ENCODE results near the gene RREB1. TPM values are rescaled to one million over a fixed set of nuclear protein-coding genes. Genes with fewer than 3 reads are reported as not detected.

RREB1 gene
- total RNA-seq, 2 donors from 2014 or later = 58.4 to 71.0 TPM

- WGBS = 88% methylated on average over 4 of the region's 4 CpGs
- no peak for TF ChIP-seq POLR2A (IDR thresholded peaks at IDR 0.05)
- TF ChIP-seq POLR2AphosphoS5 (IDR thresholded peaks at IDR 0.05) = no peak
- TF ChIP-seq CTCF (IDR thresholded peaks at IDR 0.05) = no peak
- intact Hi-C loops (cut with DNase I) = no loop called here
- Histone ChIP-seq H3K9me3 (no peaks in the 10 kb centered on the region), H3K36me3 (peaks cover 7 to 9% of the 10 kb centered on the region in 2 donors), H3K27me3 (replicated peaks; ENCODE audit: insufficient read depth) (no peaks in the 10 kb centered on the region), H3K4me3 (no peak overlapping the region), H3K27ac (no peak overlapping the region), H3K4me1 (replicated peaks) (no peaks in the 10 kb centered on the region)
- no peak for DNase-seq (ENCODE audit: low spot score)
Measured at GRCh38 chr6:7185561-7185960, 77.8 kb downstream of the RREB1 start.

- Histone ChIP-seq H3K4me1 (replicated peaks) (no peaks in the 10 kb centered on the region), H3K9me3 (no peaks in the 10 kb centered on the region), H3K27me3 (replicated peaks; ENCODE audit: insufficient read depth) (no peaks in the 10 kb centered on the region), H3K4me3 (no peak overlapping the region), H3K27ac (no peak overlapping the region), H3K36me3 (peaks cover 0 to 9% of the 10 kb centered on the region in 2 donors)
- WGBS = 85% methylated on average over 5 of the region's 5 CpGs
- DNase-seq (ENCODE audit: low spot score) = no peak
- TF ChIP-seq CTCF (IDR thresholded peaks at IDR 0.05) (no peak), POLR2A (IDR thresholded peaks at IDR 0.05) (no peak), POLR2AphosphoS5 (IDR thresholded peaks at IDR 0.05) (no peak)
- intact Hi-C loops (cut with DNase I) = no loop called here
Measured at GRCh38 chr6:7188492-7188891, 80.7 kb downstream of the RREB1 start.

GRCh38 chr6:7189101-7189758 lies 81.5 kb downstream of the RREB1 start:
- WGBS = 96% methylated on average over 9 of the region's 9 CpGs
- Histone ChIP-seq H3K27me3 (replicated peaks; ENCODE audit: insufficient read depth) (no peaks in the 10 kb centered on the region), H3K36me3 (peaks cover 0 to 9% of the 10 kb centered on the region in 2 donors), H3K9me3 (no peaks in the 10 kb centered on the region), H3K4me1 (replicated peaks) (peaks cover under 1% of the 10 kb centered on the region), H3K27ac (no peak overlapping the region), H3K4me3 (no peak overlapping the region)
- intact Hi-C loops (cut with DNase I) = no loop called here
- DNase-seq (ENCODE audit: low spot score) = no peak
- TF ChIP-seq POLR2A (IDR thresholded peaks at IDR 0.05) (no peak), CTCF (IDR thresholded peaks at IDR 0.05) (no peak), POLR2AphosphoS5 (IDR thresholded peaks at IDR 0.05) (no peak)

- no peak overlapping the region for H3K4me3 ChIP-seq
- no peaks in the 10 kb centered on the region for H3K27me3 ChIP-seq (replicated peaks; ENCODE audit: insufficient read depth)
- peaks cover 0 to 9% of the 10 kb centered on the region in 2 donors for H3K36me3 ChIP-seq
- peaks cover 11% of the 10 kb centered on the region for H3K4me1 ChIP-seq (replicated peaks)
- no peaks in the 10 kb centered on the region for H3K9me3 ChIP-seq
- 97% methylated on average over 2 of the region's 2 CpGs for WGBS
- H3K27ac ChIP-seq = no peak overlapping the region
- TF ChIP-seq POLR2AphosphoS5 (IDR thresholded peaks at IDR 0.05) (no peak), CTCF (IDR thresholded peaks at IDR 0.05) (no peak), POLR2A (IDR thresholded peaks at IDR 0.05) (no peak)
- no peak for DNase-seq (ENCODE audit: low spot score)
- intact Hi-C loops (cut with DNase I) = no loop called here
Measured at GRCh38 chr6:7190791-7191190, 83.0 kb downstream of the RREB1 start.

- DNase-seq (ENCODE audit: low spot score) = no peak
- Histone ChIP-seq H3K4me1 (replicated peaks) (peaks cover 18% of the 10 kb centered on the region), H3K27me3 (replicated peaks; ENCODE audit: insufficient read depth) (no peaks in the 10 kb centered on the region), H3K9me3 (no peaks in the 10 kb centered on the region), H3K36me3 (peaks cover 0 to 9% of the 10 kb centered on the region in 2 donors), H3K27ac (no peak overlapping the region), H3K4me3 (no peak overlapping the region)
- 96% methylated on average over 2 of the region's 2 CpGs for WGBS
- intact Hi-C loops (cut with DNase I) = no loop called here
- TF ChIP-seq POLR2AphosphoS5 (IDR thresholded peaks at IDR 0.05) (no peak), CTCF (IDR thresholded peaks at IDR 0.05) (no peak), POLR2A (IDR thresholded peaks at IDR 0.05) (no peak)
Measured at GRCh38 chr6:7193122-7193521, 85.4 kb downstream of the RREB1 start.

Data from prostate gland (tissue), 2 donors.